GM12892 (cell line): ENCODE data around the gene RBM15B.

Experiments used
- DNase-seq: peaks from one replicate; pipeline ENCODE4 v3.0.0; 2011; ENCODE audit not compliant: insufficient read length
- FAIRE-seq: peaks from 2 replicates; lab custom pipeline; 2011; peaks lifted over from hg19 to GRCh38; lab: Jason Lieb, UNC
- POLR2A ChIP-seq: IDR thresholded peaks from 2 replicates; pipeline ENCODE4 v1.6.1; 2011; ENCODE audit warnings: low read depth, low read length, control low read depth
- POLR2AphosphoS5 ChIP-seq: IDR thresholded peaks from 2 replicates; pipeline ENCODE4 v1.6.1; 2011; ENCODE audit warnings: low read depth, low read length, control low read depth
- TAF1 ChIP-seq: IDR thresholded peaks from 2 replicates; pipeline ENCODE4 v1.6.1; 2011; ENCODE audit warnings: low read depth, mild to moderate bottlenecking, control low read depth, low read length, borderline replicate concordance

Gene RBM15B

DNA sequence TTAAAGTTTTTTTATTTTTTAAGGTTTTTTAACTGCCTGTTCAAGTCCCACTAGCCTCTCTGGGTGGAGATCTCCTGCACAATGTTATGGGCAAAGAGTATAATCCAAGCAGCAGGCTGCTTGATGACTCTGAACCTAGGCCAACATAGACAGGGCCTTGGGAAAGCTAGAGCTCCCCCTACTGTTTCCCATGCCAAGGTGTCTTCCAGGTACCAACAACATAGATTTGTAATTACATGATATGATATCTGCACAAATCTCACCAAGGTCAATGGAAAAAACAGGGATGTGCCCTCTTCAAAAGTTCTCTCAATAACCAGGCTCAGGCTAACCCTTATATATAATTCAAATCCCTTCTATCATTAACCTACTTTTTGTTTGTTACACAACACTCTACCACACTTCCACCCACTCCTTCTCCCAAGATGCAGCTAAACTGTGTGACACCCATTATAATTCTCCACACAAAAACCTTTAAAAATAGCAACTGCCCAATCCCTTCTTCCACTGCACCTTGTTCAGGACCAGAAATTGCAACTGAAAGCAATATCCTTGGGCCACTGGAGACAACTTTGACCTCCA is 43.8 kb downstream of the RBM15B start:
- FAIRE-seq (no peak), DNase-seq (peak; percentile 15)
- TF ChIP-seq POLR2A (no peak), POLR2AphosphoS5 (no peak), TAF1 (no peak)

DNA sequence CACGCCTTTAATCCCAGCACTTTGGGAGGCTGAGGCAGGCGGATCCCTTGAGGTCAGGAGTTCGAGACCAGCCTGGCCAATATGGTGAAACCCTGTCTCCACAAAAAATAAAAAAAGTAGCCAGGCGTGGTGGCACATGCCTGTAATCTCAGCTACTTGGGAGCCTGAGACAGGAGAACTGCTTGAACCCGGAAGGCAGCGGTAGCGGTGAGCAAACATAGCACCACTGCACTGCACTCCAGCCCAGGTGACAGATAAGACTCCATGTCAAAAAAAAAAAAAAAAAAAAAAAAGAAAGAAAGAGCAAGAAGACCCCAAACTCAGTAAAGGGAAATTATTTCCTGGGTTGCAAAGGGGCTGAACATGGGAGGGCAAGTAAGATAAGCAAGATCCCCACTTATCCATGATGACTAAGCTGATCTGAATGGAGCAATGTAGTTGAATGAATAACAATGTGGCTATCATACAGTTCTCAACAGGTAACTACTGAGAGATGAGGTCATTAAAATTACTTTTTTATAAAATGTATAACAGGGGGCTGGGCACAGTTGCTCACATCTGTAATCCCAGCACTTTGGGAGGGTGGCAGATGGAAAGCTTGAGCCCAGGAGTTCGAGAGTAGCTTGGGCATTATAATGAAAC is 46.0 kb downstream of the RBM15B start:
- no peak for TF ChIP-seq TAF1
- no peak for TF ChIP-seq POLR2AphosphoS5
- TF ChIP-seq POLR2A, result no peak
- FAIRE-seq (no peak), DNase-seq (no peak)

DNA sequence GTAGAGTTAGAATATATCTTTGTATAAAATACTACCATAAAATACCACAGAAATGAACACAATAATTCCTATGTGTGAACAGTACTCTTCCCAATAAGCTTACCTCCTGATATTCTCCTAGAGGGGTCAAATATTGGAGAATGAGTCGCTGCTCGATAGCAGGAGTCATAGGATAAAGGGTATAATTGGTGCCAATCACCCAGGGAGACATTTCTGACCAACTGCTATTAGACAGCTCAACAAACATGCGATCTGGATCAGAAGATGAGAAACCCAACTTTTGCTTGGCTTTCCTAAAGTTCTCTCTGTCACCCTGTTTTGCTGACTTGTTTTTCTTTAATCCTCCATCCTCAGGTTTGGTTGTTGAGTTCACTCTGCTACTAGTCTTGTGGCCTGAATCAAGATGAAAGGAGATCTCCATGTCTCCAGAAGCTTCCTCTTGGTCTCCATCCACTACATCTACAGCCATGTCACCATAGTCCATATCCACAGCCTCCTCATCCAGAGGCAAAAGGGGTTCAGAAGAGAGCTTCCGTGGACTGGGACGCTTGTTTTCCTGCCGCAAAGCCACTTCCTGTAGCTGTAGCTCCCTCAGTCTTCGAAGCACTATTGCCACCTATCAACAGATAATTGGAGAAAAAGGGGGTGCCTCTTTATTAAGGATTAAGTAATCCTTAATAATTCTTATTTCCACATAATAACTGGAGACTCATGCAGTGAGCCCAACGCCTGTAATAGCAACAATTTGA is 50.4 kb downstream of the RBM15B start:
- FAIRE-seq, result no peak
- DNase-seq, result no peak
- TF ChIP-seq TAF1 (no peak), POLR2A (no peak), POLR2AphosphoS5 (no peak)

DNA sequence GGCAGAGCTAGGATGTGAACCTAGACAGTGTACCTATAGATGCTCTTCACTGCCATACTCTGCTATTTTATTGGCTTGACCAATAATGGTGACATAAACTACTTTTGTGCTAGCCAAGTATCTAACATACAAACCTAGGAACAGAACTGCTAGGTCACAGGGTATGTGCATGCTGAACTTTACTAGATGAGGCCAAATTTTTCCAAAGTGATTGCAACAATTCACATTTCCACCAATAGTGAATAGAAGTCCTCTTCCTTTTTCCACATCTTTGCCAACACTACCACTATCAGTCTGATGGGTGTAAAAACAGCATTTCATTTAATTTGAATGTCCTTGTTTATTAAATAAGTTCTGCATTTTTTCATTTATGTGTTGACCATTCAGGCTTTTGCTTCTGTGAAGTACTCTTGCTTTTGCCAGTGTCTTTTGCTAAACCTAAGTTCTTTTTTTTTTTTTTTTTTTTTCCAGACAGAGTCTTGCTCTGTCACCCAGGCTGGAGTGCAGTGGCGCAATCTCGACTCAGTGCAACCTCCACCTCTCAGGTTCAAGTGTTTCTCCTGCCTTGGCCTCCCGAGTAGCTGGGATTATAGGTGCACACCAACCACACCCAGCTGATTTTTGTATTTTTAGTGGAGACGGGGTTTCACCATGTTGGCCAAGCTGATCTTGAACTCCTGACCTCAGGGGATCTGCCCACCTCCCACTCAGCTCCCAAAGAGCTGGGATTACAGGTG is 54.6 kb downstream of the RBM15B start:
- FAIRE-seq (no peak), DNase-seq (no peak)
- TF ChIP-seq POLR2A (no peak), POLR2AphosphoS5 (no peak), TAF1 (no peak)
